ENCODE measurements around the gene PTPN14. TPM values are rescaled to one million over a fixed set of nuclear protein-coding genes. Genes with fewer than 3 reads are reported as not detected.
"Not testable (repeated sequence)": the region's sequence is repeated elsewhere in the genome, so short reads cannot be mapped to it uniquely, and the experiment has no call there.

PTPN14 gene
- polyA plus RNA-seq, 12 donors: 16.3 to 73.5 (median 19.3) TPM

GRCh38 chr1:214402613-214403083 lies 148.8 kb downstream of the PTPN14 start:
- no peak for DNase-seq

GRCh38 chr1:214401666-214402065 lies 149.7 kb downstream of the PTPN14 start:
- DNase-seq: no peak

- DNase-seq: no peak
Measured at GRCh38 chr1:214400131-214400530, 151.3 kb downstream of the PTPN14 start.

- DNase-seq: no peak
Measured at GRCh38 chr1:214398490-214398889, 152.9 kb downstream of the PTPN14 start.

- DNase-seq: no peak
Measured at GRCh38 chr1:214397497-214397896, 153.9 kb downstream of the PTPN14 start.

GRCh38 chr1:214396330-214396729 lies 155.1 kb downstream of the PTPN14 start:
- no peak for DNase-seq

- DNase-seq: not testable (repeated sequence)
Measured at GRCh38 chr1:214394569-214394968, 156.8 kb downstream of the PTPN14 start.

GRCh38 chr1:214393086-214393485 lies 158.3 kb downstream of the PTPN14 start:
- DNase-seq: no peak

- DNase-seq: no peak
Measured at GRCh38 chr1:214391873-214392645, 159.3 kb downstream of the PTPN14 start.

GRCh38 chr1:214389734-214390133 lies 161.7 kb downstream of the PTPN14 start:
- no peak for DNase-seq

GRCh38 chr1:214386747-214387146 lies 164.7 kb downstream of the PTPN14 start:
- no peak for DNase-seq

- DNase-seq: no peak
Measured at GRCh38 chr1:214386333-214386732, 165.1 kb downstream of the PTPN14 start.

GRCh38 chr1:214385428-214385827 lies 166.0 kb downstream of the PTPN14 start:
- no peak for DNase-seq

GRCh38 chr1:214384373-214385079 lies 166.9 kb downstream of the PTPN14 start:
- no peak for DNase-seq

GRCh38 chr1:214383381-214384372 lies 167.7 kb downstream of the PTPN14 start:
- DNase-seq: no peak

- no peak for DNase-seq
Measured at GRCh38 chr1:214380986-214381695, 170.3 kb downstream of the PTPN14 start.

GRCh38 chr1:214380396-214380795 lies 171.0 kb downstream of the PTPN14 start:
- no peak for DNase-seq

- DNase-seq: no peak
Measured at GRCh38 chr1:214379236-214379970, 172.0 kb downstream of the PTPN14 start.

- no peak for DNase-seq
Measured at GRCh38 chr1:214378492-214378891, 172.9 kb downstream of the PTPN14 start.

- no peak for DNase-seq
Measured at GRCh38 chr1:214377886-214378285, 173.5 kb downstream of the PTPN14 start.

All from muscle of arm (tissue), 12 donors.